ENCODE results near the gene RPL18A.
A peak's percentile ranks its signal among the peaks of the same experiment; 100 is the strongest.
"Not testable (repeated sequence)": the region's sequence is repeated elsewhere in the genome, so short reads cannot be mapped to it uniquely, and the experiment has no call there.

Gene RPL18A

DNA sequence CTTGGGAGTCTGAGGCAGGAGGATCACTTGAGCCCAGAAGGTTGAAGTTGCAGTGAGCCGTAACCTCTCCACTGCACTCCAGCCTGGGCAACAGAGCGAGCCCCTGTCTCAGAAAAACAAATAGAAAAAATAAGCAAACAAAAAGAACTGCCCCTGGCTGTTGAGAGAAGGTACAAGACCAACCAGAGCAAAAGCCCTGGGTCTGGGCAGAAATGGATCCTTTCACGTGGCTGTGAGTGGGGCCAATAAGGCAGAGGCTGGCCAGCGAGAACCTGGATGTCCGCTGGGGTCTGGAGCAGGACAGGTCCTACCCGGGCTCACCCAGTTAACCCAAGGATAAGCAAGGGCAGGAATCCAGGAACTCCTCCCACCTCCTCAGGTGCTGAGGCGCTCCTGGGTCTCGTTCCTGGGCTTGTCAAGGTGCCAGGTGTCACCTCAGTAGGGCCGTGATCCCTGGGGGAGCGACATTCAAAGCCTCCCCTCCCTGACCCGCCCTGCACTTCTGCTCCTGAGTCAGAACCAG is 7.3 kb downstream of the RPL18A start:
- no peak for DNase-seq

DNA sequence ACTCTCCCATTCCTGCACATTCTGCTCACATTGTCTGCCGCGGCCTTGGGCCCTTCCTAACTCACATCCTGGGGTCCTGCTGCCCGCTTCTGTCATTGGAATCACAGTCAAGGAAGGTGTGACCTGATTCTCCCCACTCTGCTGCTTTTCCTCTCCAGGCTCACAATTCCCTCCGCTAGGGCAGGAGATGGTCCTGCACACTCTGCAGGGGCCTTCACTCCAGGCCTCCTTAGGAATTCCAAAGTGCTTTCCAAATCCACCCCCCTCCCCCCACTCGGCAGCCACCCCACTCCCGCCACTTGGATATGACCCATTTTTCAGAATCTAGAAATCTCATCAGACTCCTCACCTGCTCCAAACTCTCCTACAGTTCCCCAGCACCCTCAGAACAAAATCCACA is 9.0 kb downstream of the RPL18A start:
- DNase-seq = no peak

DNA sequence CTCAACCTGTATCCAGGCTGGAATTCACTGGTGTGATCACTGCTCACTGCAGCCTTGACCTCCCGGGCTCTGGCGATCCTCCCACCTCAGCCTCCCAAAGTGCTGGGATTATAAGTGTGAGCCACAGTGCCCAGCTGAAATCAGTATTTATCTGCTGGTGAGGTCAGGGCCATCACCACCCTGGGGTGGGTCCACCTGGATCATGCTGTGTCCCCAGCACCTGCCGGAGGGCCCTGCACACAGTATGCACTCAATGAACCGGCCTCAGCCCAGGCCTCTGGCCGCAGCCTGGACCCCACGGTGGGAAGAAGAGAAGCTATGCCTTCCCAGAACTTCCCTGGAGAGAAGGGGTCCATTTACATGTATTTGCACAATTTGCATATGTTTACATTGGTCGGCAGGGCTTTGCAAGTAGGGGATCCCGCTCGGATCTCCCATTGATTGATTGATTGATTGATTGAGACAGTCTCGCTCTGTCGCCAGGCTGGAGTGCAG is 9.5 kb downstream of the RPL18A start:
- no peak for DNase-seq

DNA sequence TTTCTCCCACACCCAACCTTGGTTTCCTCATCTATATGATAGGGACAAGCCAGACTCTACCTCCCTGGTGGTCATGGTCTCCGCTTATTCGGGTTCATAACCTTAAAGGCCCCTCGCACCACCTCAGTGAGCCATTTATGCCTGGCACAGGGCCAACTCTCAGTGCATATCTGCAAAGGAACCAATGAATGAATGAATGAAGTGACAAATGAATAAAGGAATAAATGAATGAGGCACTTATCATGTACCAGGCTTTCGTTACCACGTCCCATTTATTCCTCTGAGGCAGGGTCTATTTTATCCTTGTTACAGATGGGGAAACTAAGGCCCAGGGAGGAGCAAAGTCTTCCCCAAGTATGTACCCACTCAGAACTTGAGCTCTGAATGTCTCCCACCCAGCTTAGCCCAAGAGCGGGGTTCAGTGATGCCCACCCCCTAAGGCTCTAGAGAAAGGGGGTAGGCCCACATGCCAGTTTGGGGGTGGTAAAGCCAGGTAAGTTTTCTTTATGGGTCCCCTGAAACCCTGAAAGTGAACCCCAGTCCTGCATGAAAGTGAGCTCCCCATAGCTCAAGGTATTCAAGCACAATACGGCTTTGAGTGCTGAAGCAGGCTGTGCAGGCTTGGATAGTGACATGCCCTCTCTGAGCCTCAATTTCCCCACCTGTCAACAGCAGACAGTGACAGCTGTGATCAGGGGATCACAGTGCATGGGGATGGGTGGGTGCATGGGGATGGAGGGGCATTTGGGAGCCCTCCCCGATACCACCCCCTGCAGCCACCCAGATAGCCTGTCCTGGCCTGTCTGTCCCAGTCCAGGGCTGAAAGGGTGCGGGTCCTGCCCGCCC is 11.5 kb downstream of the RPL18A start:
- DNase-seq = no peak

DNA sequence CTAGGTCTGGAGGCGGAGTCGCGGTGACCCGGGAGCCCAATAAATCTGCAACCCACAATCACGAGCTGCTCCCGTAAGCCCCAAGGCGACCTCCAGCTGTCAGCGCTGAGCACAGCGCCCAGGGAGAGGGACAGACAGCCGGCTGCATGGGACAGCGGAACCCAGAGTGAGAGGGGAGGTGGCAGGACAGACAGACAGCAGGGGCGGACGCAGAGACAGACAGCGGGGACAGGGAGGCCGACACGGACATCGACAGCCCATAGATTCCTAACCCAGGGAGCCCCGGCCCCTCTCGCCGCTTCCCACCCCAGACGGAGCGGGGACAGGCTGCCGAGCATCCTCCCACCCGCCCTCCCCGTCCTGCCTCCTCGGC is 12.2 kb downstream of the RPL18A start, which contains the start of gene SLC5A5:
Gene SLC5A5, plus strand, starts transcription at position 68 of the 373 bp plus-strand sequence. CDS start 375 bp downstream, outside the sequence.
- DNase-seq = peak; percentile 49

DNA sequence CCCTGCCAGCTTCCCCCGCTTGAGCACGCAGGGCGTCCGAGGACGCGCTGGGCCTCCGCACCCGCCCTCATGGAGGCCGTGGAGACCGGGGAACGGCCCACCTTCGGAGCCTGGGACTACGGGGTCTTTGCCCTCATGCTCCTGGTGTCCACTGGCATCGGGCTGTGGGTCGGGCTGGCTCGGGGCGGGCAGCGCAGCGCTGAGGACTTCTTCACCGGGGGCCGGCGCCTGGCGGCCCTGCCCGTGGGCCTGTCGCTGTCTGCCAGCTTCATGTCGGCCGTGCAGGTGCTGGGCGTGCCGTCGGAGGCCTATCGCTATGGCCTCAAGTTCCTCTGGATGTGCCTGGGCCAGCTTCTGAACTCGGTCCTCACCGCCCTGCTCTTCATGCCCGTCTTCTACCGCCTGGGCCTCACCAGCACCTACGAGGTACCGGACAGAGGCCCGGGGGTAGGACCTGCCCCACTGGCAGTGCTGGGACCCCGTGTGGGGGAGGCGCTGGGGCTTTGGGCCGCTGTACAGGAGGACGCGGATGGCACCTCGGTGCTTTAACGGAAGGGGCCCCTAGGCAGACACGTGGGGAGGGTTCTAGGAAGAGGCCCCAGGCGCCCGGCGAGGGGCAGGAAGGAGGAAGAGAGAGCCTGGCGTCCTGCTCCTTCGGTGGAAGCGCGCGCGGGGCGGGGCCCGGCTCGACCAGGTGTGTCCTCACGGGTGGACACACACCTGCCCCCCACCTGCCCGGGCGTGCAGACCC is 12.7 kb downstream of the RPL18A start:
- peak; percentile 85 for DNase-seq

DNA sequence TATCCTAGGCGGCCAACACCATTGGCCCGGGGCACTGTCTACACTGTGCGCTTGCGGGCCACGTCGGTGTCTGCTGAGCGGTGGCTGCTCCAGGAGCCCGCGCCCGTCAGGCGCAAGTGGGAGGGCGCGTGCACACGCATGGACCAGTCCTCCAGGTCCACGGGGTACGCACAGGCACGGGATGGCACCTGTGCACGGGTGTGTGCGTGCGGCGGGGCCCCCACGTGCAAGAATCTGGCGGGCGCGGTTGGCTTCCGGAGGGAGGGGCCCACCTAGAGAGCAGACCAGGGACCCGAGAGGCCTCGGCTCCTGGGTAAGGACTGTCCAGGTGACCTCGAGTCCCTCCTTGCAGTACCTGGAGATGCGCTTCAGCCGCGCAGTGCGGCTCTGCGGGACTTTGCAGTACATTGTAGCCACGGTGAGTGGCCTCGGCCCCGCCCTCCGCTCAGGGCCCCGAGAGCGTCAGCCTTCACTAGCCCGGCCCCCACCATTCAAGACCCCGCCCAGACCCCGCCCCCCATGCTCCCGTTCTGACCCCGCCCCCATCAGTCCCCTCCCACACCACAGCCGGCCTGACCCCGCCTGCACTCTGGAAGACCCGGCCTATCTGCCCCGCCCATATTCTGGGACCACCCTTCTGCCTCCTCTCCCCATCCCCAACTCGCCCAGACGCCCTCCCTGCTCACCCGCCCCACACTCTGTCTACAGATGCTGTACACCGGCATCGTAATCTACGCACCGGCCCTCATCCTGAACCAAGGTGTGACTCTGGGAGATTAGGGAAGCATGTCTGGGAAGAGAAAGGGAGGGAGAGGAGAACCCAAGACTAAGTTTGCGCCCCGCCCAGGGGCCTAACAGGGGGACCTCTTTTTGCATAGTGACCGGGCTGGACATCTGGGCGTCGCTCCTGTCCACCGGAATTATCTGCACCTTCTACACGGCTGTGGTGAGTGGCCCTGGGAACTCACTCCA is 14.4 kb downstream of the RPL18A start:
- DNase-seq = peak; percentile 79

DNA sequence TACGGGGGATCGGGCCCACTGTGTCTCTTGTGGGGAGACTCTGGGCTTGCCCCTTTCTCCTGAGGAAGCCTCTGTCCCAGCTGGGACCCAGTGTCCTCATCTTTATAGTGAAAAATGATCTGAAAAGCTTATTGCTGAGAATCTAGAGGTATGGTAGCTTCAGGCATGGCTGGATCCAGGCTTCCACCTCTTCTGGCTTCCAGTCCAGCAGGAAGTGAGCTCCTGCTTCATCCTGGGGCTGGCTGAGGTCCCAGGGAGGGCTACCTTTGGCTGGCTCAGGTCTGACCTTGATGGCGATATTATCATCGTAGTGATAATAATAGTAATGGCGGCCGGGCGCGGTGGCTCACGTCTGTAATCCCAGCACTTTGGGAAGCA is 15.0 kb downstream of the RPL18A start:
- no peak for DNase-seq

DNA sequence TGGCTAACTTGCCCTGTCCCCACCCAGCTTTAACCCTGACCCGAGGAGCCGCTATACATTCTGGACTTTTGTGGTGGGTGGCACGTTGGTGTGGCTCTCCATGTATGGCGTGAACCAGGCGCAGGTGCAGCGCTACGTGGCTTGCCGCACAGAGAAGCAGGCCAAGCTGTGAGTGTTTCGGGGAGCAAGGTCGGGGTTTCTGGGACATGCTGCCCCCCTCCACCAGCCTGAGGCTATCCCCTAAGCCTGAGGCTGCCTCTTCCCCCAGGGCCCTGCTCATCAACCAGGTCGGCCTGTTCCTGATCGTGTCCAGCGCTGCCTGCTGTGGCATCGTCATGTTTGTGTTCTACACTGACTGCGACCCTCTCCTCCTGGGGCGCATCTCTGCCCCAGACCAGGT is 18.0 kb downstream of the RPL18A start:
- DNase-seq = no peak

DNA sequence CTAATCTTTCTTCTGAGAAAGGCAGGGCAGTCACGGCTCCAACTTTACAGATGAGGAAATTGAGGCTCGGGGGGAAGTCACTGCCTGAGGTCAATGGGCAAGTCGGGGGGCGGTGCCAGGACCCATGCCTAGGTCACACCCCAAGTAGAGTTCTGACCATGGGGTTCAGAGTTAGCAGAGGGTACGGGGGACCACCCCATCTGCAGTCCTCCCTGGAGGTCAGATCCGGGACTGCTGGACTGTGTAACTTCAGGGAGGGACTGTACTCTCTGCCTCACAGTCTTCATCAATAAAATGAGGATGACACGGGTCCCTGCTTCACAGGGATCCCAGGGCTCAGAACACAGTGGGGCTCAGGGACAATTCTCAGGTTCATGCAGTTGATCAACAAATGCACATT is 19.8 kb downstream of the RPL18A start:
- no peak for DNase-seq

DNA sequence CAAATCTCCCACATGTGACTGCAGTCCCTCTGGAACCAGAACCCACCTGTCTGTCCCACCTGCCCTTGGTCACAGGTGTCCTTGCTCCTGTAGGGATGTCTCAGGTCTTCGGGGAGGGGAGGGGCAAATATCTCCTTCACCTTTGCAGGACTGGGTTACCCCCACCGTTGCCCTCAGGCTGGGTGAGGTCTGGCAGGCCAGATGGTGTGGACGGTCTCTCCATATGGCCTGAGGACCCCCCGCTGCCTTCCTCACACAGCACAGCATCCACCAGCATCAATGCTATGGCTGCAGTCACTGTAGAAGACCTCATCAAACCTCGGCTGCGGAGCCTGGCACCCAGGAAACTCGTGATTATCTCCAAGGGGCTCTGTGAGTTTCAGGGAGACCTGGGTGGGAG is 22.0 kb downstream of the RPL18A start:
- DNase-seq = no peak

DNA sequence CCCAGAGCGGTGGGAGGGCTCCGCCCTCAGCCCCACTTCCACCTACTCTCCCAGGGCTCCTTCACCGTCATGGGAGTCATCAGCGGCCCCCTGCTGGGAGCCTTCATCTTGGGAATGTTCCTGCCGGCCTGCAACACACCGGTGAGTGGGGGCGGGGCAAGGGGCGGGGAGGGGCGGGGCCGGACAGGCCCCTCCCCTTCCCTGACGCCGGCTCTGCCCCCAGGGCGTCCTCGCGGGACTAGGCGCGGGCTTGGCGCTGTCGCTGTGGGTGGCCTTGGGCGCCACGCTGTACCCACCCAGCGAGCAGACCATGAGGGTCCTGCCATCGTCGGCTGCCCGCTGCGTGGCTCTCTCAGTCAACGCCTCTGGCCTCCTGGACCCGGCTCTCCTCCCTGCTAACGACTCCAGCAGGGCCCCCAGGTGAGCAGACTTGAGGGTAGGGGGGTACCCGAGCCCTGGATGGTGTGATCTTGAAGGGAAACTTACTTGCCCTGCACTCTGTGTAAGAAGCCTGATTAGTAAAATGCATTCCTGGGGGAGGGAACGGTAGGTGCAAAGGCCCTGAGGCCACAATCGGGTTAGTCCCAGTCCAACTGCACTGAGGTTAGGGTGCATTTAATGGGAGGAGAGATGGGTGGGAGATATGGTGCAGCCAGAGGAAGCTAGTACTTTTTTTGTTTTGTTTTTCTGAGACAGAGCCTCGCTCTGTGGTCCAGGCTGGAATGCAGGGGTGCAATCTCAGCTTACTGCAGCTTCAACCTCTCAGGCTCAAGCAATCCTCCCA is 24.1 kb downstream of the RPL18A start:
- no peak for DNase-seq

DNA sequence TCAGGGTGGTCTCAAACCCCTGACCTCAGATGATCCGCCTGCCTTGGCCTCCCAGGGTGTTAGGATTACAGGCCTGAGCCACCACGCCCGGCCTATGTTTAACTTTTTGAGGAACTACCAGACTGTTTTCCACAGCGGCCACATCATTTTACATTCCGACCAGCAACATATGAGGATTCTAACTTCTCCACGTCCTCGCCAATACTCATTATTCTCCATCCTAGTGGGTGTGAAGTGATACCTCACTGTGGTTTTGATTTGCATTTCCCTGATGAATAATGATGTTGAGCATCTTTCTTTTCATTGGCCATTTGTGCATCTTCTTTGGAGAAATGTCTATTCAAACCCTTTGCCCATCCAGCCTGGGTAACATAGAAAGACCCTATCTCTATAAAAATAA is 26.8 kb downstream of the RPL18A start:
- DNase-seq = no peak

DNA sequence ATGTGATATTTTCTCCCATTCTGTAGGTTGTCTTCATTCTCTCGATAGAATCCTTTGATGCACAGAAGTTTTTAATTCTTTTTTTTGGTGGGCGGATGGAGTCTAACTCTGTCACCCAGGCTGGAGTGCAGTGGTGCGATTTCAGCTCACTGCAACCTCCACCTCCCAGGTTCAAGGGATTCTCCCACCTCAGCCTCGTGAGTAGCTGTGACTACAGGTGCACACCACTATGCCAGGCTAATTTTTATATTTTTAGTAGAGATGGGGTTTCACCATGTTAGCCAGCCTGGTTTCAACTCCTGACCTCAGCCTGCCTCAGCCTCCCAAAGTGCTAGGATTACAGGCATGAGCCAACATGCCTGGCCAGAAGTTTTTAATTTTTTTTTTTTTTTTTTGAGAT is 27.5 kb downstream of the RPL18A start:
- not testable (repeated sequence) for DNase-seq

DNA sequence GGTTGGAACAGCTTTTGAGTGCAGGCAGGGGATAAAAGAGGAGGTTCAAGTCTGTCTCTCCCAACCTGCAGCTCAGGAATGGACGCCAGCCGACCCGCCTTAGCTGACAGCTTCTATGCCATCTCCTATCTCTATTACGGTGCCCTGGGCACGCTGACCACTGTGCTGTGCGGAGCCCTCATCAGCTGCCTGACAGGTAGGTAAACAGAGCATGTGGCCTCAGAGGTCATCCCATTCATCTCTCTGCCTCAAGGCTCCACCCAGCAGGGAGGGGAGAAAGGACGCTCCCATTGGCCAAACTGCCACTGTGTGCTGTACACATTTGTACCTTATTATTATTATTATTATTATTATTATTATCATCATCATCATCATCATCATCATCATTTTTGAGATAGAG is 28.6 kb downstream of the RPL18A start:
- no peak for DNase-seq

DNA sequence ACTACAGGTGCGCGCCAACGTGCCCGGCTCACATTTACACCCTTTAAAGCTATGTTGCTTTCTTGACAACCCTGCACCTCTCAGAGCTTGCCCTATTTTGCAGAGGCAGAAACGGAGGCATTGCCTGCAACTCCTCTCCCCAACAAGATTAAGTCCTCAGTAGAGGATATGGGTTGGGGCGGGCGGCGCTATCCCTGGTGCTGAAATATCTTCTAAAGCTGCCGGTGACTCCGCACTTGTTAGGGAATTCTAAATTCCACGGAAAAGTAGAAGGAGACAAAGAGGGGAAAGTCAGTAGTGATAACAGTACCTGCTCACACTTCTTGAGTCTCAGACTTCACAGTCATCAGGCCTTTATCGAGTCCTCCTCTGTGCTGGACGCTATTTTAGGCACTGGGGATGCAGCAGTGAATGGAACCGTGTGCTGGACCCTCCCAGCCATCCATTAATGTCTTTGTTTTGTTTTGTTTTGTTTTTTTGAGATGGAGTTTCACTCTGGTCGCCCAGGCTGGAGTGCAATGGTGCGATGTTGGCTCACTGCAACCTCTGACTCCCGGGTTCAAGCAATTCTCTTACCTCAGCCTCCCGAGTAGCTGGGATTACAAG is 30.0 kb downstream of the RPL18A start:
- no peak for DNase-seq

DNA sequence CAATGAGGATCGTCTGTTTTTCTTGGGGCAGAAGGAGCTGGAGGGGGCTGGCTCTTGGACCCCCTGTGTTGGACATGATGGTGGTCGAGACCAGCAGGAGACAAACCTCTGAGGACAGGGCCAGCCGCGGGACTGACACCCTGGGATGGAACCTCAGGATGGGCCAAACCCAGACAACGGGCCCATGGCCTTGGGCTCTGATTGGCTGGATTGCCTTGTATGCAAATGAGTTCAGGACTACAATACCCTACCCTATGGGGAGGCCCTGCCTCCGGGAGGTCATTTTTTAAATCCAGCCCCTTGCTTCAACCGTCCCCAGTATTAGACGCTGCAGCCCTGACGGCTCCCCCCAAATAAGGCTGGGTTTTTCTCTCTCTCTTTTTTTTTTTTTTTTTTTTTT is 34.1 kb downstream of the RPL18A start:
- DNase-seq = no peak

DNA sequence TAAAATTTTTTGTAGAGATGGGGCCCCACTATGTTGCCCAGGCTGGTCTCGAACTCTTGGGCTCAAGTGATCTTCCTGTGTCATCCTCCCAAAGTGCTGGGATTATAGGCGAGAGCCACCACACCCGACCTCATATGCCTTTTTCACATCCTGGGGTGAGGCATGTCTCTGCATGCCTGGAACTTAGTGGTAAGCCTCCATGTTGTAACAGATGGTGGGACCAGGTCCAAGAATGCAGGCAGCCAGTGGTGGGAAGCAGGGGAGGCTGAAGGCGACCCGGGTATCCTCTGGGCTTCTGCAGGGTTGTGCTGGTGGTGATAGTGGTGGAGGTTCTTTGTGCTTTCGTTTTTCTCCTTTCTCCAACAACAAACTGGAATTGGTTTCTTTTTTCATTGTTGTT is 43.0 kb downstream of the RPL18A start:
- no peak for DNase-seq

DNA sequence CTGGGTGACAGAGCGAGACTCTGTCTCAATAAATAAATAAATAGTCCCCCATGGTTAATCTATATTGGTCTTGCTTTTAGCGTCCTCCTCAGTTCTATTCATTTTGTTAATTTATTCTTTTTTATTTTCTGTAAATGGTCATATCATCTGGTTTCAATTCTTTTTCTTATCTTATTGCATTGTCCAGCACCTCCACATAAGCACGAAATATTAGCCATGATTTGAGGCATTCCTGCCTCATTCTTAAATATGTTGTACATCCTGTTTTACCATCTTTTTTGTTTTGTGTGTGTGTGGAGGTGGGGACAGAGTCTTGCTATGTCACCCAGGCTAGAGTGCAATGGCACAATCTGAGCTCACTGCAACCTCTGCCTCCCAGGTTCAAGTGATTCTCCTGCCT is 48.5 kb downstream of the RPL18A start:
- no peak for DNase-seq

DNA sequence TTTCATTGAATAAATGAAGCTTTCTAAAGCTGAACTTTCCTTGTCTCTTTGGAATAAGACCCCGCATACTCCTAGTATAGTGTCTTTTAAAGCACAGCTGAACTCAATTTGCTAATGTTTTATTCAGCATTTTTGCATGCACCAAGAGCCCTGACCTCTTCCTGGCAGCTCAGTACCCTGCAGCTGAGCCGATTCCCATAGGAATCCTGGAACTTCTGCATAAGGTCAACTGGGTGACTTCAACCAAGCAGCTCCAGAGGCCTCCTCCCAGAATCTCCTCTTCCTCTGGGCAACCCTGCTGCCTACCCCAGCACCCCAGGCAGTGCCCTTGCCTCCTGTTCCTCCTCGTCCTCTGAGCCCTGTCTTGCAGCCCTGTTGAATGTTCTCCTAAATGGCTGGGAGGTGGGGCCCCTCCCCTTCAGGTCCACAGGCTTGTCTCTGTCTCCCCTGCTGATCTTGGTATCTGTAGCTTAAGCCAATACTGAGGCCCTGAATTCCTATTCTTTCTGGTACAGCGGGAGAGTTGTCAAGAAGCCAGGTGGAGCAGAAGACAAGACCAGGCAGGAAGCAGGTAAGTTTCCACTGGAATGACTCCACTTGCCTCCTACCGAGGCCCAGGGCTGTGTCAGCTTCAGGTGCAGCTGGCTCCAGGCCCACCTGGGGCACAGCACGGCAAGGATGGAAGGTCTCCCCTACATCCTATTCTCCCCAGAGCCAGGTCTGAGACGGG is 49.5 kb downstream of the RPL18A start:
- no peak for DNase-seq

Measured in activated CD4-positive, alpha-beta T cell treated with anti-CD3 and anti-CD28 coated beads, Interleukin-10, Interleukin-2, amounts not matched to agents 100 ng/mL and 50 ng/mL, durations not matched to agents 16 hours and 8 hours (primary cell).